HepG2 (cell line): ENCODE results near the gene CCDC69. TPM values are rescaled to one million over a fixed set of nuclear protein-coding genes. Genes with fewer than 3 reads are reported as not detected.
A peak's percentile ranks its signal among the peaks of the same experiment; 100 is the strongest.

Source experiments
- AKAP8 ChIP-seq: sonication (generic); formaldehyde crosslinking; IDR thresholded peaks from 2 replicates; pipeline ENCODE4 v1.5.1; 2020; ENCODE audit warnings: mild to moderate bottlenecking, missing genetic modification reagents
- MTERF4 ChIP-seq: sonication (generic); formaldehyde crosslinking; IDR thresholded peaks from 2 replicates; pipeline ENCODE4 v1.8.0; 2023; ENCODE audit warnings: mild to moderate bottlenecking, missing genetic modification reagents
- STAT5B ChIP-seq: sonication (generic); formaldehyde crosslinking; IDR thresholded peaks from 2 replicates; pipeline ENCODE4 v1.4.0; 2020; ENCODE audit warnings: missing genetic modification reagents
- TEAD2 ChIP-seq: sonication (generic); formaldehyde crosslinking; IDR thresholded peaks from 2 replicates; pipeline ENCODE4 v1.9.0; 2021; ENCODE audit warnings: missing genetic modification reagents
- ZNF225 ChIP-seq: sonication (generic); formaldehyde crosslinking; IDR thresholded peaks from 2 replicates; pipeline ENCODE4 v1.4.0; 2020; ENCODE audit warnings: mild to moderate bottlenecking, missing genetic modification reagents
- ZNF331 ChIP-seq: sonication (generic); formaldehyde crosslinking; IDR thresholded peaks from 2 replicates; pipeline ENCODE4 v1.4.0; 2020; ENCODE audit warnings: missing genetic modification reagents
- ZNF687 ChIP-seq: sonication (generic); formaldehyde crosslinking; IDR thresholded peaks from 2 replicates; pipeline ENCODE4 v1.5.1; 2020; ENCODE audit warnings: mild to moderate bottlenecking, missing genetic modification reagents, moderate library complexity
- polyA plus RNA-seq, 8 experiments: library from polyadenylated mRNA; depleted of rRNA in 3 of 8; stranded (reverse) in 7 of 8; unstranded in 1 of 8; fragments of >200 nt; fragmentation: Illumina TruSeq in 4 of 8; extraction: Trizol in 4 of 8; gene quantifications; 2 replicates each; pipeline versions ENCODE4 v1.2.1 to v1.2.3, GENCODE V29; 2011 to 2016; ENCODE audit warnings: low read depth in 4 of 8, missing spikeins in 1 of 8, mixed read lengths in 1 of 8; ENCODE audit not compliant: insufficient read depth in 1 of 8
- total RNA-seq, 5 experiments: library from RNA; depleted of rRNA; stranded (reverse); fragments of >200 nt; fragmentation: Illumina TruSeq; extraction: Trizol; gene quantifications; 2 replicates each; pipeline ENCODE4 v1.2.3, GENCODE V29; 2016; ENCODE audit warnings: low read depth in 1 of 5
- TF ChIP-seq, protein P1 (sequence below): sonication (generic); formaldehyde crosslinking; conservative IDR thresholded peaks from 2 replicates; pipeline ENCODE4 v1.4.0; 2020; ENCODE audit warnings: mild to moderate bottlenecking, missing genetic modification reagents, moderate library complexity

The CCDC69 gene
- total and polyA plus RNA-seq, 2 of the 13 experiments (the other 11 are each of a cell fraction or from before 2014, with no cell fraction given): 12.2 to 45.2 TPM

DNA sequence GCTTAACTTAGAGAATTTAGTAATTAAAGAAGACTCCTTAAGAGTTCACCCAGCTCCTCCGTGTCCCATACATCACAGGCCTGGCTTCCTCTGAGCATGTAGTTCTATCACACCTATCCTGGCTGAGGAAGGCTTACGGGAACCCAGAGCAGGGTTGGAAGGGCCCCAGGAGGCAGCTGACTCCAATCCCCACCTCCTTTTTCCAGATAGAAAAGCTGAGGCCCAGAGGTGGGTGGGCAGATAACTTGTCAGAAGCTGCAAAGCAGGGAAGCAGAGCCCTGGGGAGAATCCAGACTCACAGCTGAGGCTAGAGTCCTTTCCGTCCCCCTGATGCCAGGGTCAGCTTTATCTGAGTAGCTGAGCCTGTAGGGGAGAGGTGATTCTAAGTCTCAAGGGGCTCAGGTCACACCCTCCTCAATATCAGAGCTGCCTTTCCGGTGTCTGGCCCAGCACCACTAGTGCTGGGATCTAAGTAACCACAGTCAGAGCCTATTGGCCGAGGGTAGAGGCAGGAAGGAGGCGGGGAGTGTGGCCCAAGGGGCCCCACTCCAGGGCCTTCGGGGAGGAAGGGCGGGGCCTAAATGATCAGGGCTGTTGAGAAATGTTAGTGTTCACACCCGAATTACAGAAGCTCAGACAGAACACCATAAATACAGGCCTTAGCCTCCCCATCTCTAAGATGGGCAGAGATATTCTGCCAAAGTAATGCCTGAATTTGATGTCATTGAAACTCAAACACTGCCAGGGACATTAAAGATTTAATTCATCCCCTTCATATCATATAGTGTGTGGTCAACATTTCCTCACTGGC, 9.9 kb downstream of the CCDC69 start (continued):
- TF ChIP-seq, protein P1, sequence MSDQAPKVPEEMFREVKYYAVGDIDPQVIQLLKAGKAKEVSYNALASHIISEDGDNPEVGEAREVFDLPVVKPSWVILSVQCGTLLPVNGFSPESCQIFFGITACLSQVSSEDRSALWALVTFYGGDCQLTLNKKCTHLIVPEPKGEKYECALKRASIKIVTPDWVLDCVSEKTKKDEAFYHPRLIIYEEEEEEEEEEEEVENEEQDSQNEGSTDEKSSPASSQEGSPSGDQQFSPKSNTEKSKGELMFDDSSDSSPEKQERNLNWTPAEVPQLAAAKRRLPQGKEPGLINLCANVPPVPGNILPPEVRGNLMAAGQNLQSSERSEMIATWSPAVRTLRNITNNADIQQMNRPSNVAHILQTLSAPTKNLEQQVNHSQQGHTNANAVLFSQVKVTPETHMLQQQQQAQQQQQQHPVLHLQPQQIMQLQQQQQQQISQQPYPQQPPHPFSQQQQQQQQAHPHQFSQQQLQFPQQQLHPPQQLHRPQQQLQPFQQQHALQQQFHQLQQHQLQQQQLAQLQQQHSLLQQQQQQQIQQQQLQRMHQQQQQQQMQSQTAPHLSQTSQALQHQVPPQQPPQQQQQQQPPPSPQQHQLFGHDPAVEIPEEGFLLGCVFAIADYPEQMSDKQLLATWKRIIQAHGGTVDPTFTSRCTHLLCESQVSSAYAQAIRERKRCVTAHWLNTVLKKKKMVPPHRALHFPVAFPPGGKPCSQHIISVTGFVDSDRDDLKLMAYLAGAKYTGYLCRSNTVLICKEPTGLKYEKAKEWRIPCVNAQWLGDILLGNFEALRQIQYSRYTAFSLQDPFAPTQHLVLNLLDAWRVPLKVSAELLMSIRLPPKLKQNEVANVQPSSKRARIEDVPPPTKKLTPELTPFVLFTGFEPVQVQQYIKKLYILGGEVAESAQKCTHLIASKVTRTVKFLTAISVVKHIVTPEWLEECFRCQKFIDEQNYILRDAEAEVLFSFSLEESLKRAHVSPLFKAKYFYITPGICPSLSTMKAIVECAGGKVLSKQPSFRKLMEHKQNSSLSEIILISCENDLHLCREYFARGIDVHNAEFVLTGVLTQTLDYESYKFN (CRISPR knock-in tag): 0 out of 2 replicates have a peak, but pooled peaks have one; percentile 27
- TF ChIP-seq ZNF331 (CRISPR knock-in tag) (no peak), ZNF225 (CRISPR knock-in tag) (no peak), STAT5B (CRISPR knock-in tag) (no peak), TEAD2 (CRISPR knock-in tag) (no peak), ZNF687 (CRISPR knock-in tag) (peak; percentile 30; the same call in 1 of the 2 replicates), MTERF4 (CRISPR knock-in tag) (no peak), AKAP8 (CRISPR knock-in tag) (no peak)
